Measurements from ENCODE around the gene CASP9.

CASP9 gene

GRCh38 chr1:15524021-15524282 lies at the start of gene CASP9:
CASP9 (minus strand) TSS chr1:15524215; CDS start chr1:15524200, 15 bp downstream.
- Histone ChIP-seq H3K27me3 (ENCODE audit: control insufficient read depth, insufficient read depth, low read length) (no peaks in the 10 kb centered on the region), H3K9ac (ENCODE audit: low read depth, low read length) (peak within 1 kb of the TSS; percentile 76), H3K9me3 (ENCODE audit: control insufficient read depth, insufficient read depth, low read length) (no peaks in the 10 kb centered on the region), H3K4me1 (ENCODE audit: control insufficient read depth, insufficient read depth, low read length) (no peaks in the 10 kb centered on the region), H3K4me3 (ENCODE audit: low read depth, low read length) (peak within 1 kb of the TSS; percentile 80), H3K36me3 (ENCODE audit: control insufficient read depth, insufficient read depth, low read length) (no peaks in the 10 kb centered on the region)

- H3K4me3 ChIP-seq (ENCODE audit: low read depth, low read length): no peak overlapping the region
- peaks cover 6% of the 10 kb centered on the region for H3K36me3 ChIP-seq (ENCODE audit: control insufficient read depth, insufficient read depth, low read length)
- H3K4me1 ChIP-seq (ENCODE audit: control insufficient read depth, insufficient read depth, low read length): no peaks in the 10 kb centered on the region
- H3K9ac ChIP-seq (ENCODE audit: low read depth, low read length): no peak overlapping the region
- H3K9me3 ChIP-seq (ENCODE audit: control insufficient read depth, insufficient read depth, low read length): no peaks in the 10 kb centered on the region
- H3K27me3 ChIP-seq (ENCODE audit: control insufficient read depth, insufficient read depth, low read length): no peaks in the 10 kb centered on the region
Observed at GRCh38 chr1:15573477-15573876, 49.5 kb upstream of the CASP9 start.

- peaks cover 15% of the 10 kb centered on the region for H3K36me3 ChIP-seq (ENCODE audit: control insufficient read depth, insufficient read depth, low read length)
- no peaks in the 10 kb centered on the region for H3K27me3 ChIP-seq (ENCODE audit: control insufficient read depth, insufficient read depth, low read length)
- H3K4me1 ChIP-seq (ENCODE audit: control insufficient read depth, insufficient read depth, low read length): no peaks in the 10 kb centered on the region
- H3K9me3 ChIP-seq (ENCODE audit: control insufficient read depth, insufficient read depth, low read length): no peaks in the 10 kb centered on the region
- H3K4me3 ChIP-seq (ENCODE audit: low read depth, low read length): no peak overlapping the region
- H3K9ac ChIP-seq (ENCODE audit: low read depth, low read length): no peak overlapping the region
Observed at GRCh38 chr1:15571266-15571665, 47.3 kb upstream of the CASP9 start.

- Histone ChIP-seq H3K9me3 (ENCODE audit: control insufficient read depth, insufficient read depth, low read length) (no peaks in the 10 kb centered on the region), H3K4me1 (ENCODE audit: control insufficient read depth, insufficient read depth, low read length) (no peaks in the 10 kb centered on the region), H3K27me3 (ENCODE audit: control insufficient read depth, insufficient read depth, low read length) (no peaks in the 10 kb centered on the region), H3K4me3 (ENCODE audit: low read depth, low read length) (no peak overlapping the region), H3K9ac (ENCODE audit: low read depth, low read length) (no peak overlapping the region), H3K36me3 (ENCODE audit: control insufficient read depth, insufficient read depth, low read length) (peaks cover 19% of the 10 kb centered on the region)
Observed at GRCh38 chr1:15570861-15571260, 46.8 kb upstream of the CASP9 start.

- H3K4me1 ChIP-seq (ENCODE audit: control insufficient read depth, insufficient read depth, low read length): no peaks in the 10 kb centered on the region
- no peaks in the 10 kb centered on the region for H3K9me3 ChIP-seq (ENCODE audit: control insufficient read depth, insufficient read depth, low read length)
- peaks cover 24% of the 10 kb centered on the region for H3K36me3 ChIP-seq (ENCODE audit: control insufficient read depth, insufficient read depth, low read length)
- no peak overlapping the region for H3K9ac ChIP-seq (ENCODE audit: low read depth, low read length)
- H3K27me3 ChIP-seq (ENCODE audit: control insufficient read depth, insufficient read depth, low read length): no peaks in the 10 kb centered on the region
- no peak overlapping the region for H3K4me3 ChIP-seq (ENCODE audit: low read depth, low read length)
Observed at GRCh38 chr1:15568387-15569073, 44.5 kb upstream of the CASP9 start.

GRCh38 chr1:15559189-15559810 lies 35.3 kb upstream of the CASP9 start:
- H3K9ac ChIP-seq (ENCODE audit: low read depth, low read length): no peak overlapping the region
- no peak overlapping the region for H3K4me3 ChIP-seq (ENCODE audit: low read depth, low read length)

GRCh38 chr1:15558516-15558915 lies 34.5 kb upstream of the CASP9 start:
- Histone ChIP-seq H3K4me3 (ENCODE audit: low read depth, low read length) (no peak overlapping the region), H3K4me1 (ENCODE audit: control insufficient read depth, insufficient read depth, low read length) (no peaks in the 10 kb centered on the region), H3K36me3 (ENCODE audit: control insufficient read depth, insufficient read depth, low read length) (peaks cover 14% of the 10 kb centered on the region), H3K9me3 (ENCODE audit: control insufficient read depth, insufficient read depth, low read length) (no peaks in the 10 kb centered on the region), H3K27me3 (ENCODE audit: control insufficient read depth, insufficient read depth, low read length) (no peaks in the 10 kb centered on the region), H3K9ac (ENCODE audit: low read depth, low read length) (no peak overlapping the region)

More at GRCh38 chr1:15559189-15559810, 35.3 kb upstream of the CASP9 start:
- Histone ChIP-seq H3K36me3 (ENCODE audit: control insufficient read depth, insufficient read depth, low read length) (peaks cover 14% of the 10 kb centered on the region), H3K9me3 (ENCODE audit: control insufficient read depth, insufficient read depth, low read length) (no peaks in the 10 kb centered on the region), H3K4me1 (ENCODE audit: control insufficient read depth, insufficient read depth, low read length) (no peaks in the 10 kb centered on the region), H3K27me3 (ENCODE audit: control insufficient read depth, insufficient read depth, low read length) (no peaks in the 10 kb centered on the region)

GRCh38 chr1:15557594-15557993 lies 33.6 kb upstream of the CASP9 start:
- no peaks in the 10 kb centered on the region for H3K27me3 ChIP-seq (ENCODE audit: control insufficient read depth, insufficient read depth, low read length)
- peaks cover 14% of the 10 kb centered on the region for H3K36me3 ChIP-seq (ENCODE audit: control insufficient read depth, insufficient read depth, low read length)
- H3K4me3 ChIP-seq (ENCODE audit: low read depth, low read length): no peak overlapping the region
- H3K4me1 ChIP-seq (ENCODE audit: control insufficient read depth, insufficient read depth, low read length): no peaks in the 10 kb centered on the region
- H3K9me3 ChIP-seq (ENCODE audit: control insufficient read depth, insufficient read depth, low read length): no peaks in the 10 kb centered on the region
- no peak overlapping the region for H3K9ac ChIP-seq (ENCODE audit: low read depth, low read length)

- H3K4me3 ChIP-seq (ENCODE audit: low read depth, low read length): no peak overlapping the region
- H3K9ac ChIP-seq (ENCODE audit: low read depth, low read length): no peak overlapping the region
- no peaks in the 10 kb centered on the region for H3K27me3 ChIP-seq (ENCODE audit: control insufficient read depth, insufficient read depth, low read length)
- H3K4me1 ChIP-seq (ENCODE audit: control insufficient read depth, insufficient read depth, low read length): no peaks in the 10 kb centered on the region
- H3K36me3 ChIP-seq (ENCODE audit: control insufficient read depth, insufficient read depth, low read length): peaks cover 8% of the 10 kb centered on the region
- H3K9me3 ChIP-seq (ENCODE audit: control insufficient read depth, insufficient read depth, low read length): no peaks in the 10 kb centered on the region
Observed at GRCh38 chr1:15557008-15557407, 33.0 kb upstream of the CASP9 start.

GRCh38 chr1:15550573-15550972 lies 26.6 kb upstream of the CASP9 start:
- peaks cover 7% of the 10 kb centered on the region for H3K36me3 ChIP-seq (ENCODE audit: control insufficient read depth, insufficient read depth, low read length)
- H3K9ac ChIP-seq (ENCODE audit: low read depth, low read length): no peak overlapping the region
- no peaks in the 10 kb centered on the region for H3K27me3 ChIP-seq (ENCODE audit: control insufficient read depth, insufficient read depth, low read length)
- no peaks in the 10 kb centered on the region for H3K9me3 ChIP-seq (ENCODE audit: control insufficient read depth, insufficient read depth, low read length)
- H3K4me1 ChIP-seq (ENCODE audit: control insufficient read depth, insufficient read depth, low read length): no peaks in the 10 kb centered on the region
- H3K4me3 ChIP-seq (ENCODE audit: low read depth, low read length): no peak overlapping the region

GRCh38 chr1:15546641-15547040 lies 22.6 kb upstream of the CASP9 start:
- no peaks in the 10 kb centered on the region for H3K27me3 ChIP-seq (ENCODE audit: control insufficient read depth, insufficient read depth, low read length)
- no peaks in the 10 kb centered on the region for H3K4me1 ChIP-seq (ENCODE audit: control insufficient read depth, insufficient read depth, low read length)
- no peaks in the 10 kb centered on the region for H3K9me3 ChIP-seq (ENCODE audit: control insufficient read depth, insufficient read depth, low read length)
- no peak overlapping the region for H3K4me3 ChIP-seq (ENCODE audit: low read depth, low read length)
- H3K9ac ChIP-seq (ENCODE audit: low read depth, low read length): no peak overlapping the region
- peaks cover 15% of the 10 kb centered on the region for H3K36me3 ChIP-seq (ENCODE audit: control insufficient read depth, insufficient read depth, low read length)

Data from iPS-15b (cell line).